H1 (cell line): ENCODE measurements around the gene ORMDL3. TPM values are rescaled to one million over a fixed set of nuclear protein-coding genes. Genes with fewer than 3 reads are reported as not detected.

ENCODE experiments used
- ATF3 ChIP-seq: IDR thresholded peaks from 2 replicates; pipeline ENCODE4 v1.6.1; 2011; ENCODE audit warnings: low read depth, mild to moderate bottlenecking, low read length; ENCODE audit not compliant: insufficient read depth
- CHD1 ChIP-seq: IDR thresholded peaks from 2 replicates; pipeline ENCODE4 v1.6.1; 2012; ENCODE audit warnings: low read depth, low read length, improper control_type of control experiment
- CHD2 ChIP-seq: IDR thresholded peaks from 2 replicates; pipeline ENCODE4 v1.6.1; 2012; ENCODE audit warnings: low read length, improper control_type of control experiment
- CREB1 ChIP-seq: IDR thresholded peaks from 2 replicates; pipeline ENCODE4 v1.6.1; 2012; ENCODE audit warnings: inconsistent platforms
- JUND ChIP-seq: IDR thresholded peaks from 2 replicates; pipeline ENCODE4 v1.6.1; 2011; ENCODE audit warnings: mild to moderate bottlenecking, improper control_type of control experiment, low read length
- KDM4A ChIP-seq: IDR thresholded peaks from one replicate; pipeline ENCODE4 v1.7.1; 2012; ENCODE audit warnings: low read depth, mild to moderate bottlenecking, moderate library complexity, low read length, inconsistent platforms; ENCODE audit not compliant: severe bottlenecking
- RXRA ChIP-seq: IDR thresholded peaks from 2 replicates; pipeline ENCODE4 v1.6.1; 2011; ENCODE audit warnings: low read depth, mild to moderate bottlenecking, low read length, moderate library complexity; ENCODE audit not compliant: insufficient read depth
- SAP30 ChIP-seq: fragments of 300-600 bp; sonication (generic); IDR thresholded peaks from 2 replicates; pipeline ENCODE4 v1.7.1; 2012; ENCODE audit warnings: low read length, moderate library complexity, mild to moderate bottlenecking, inconsistent platforms; ENCODE audit not compliant: insufficient read depth, insufficient replicate concordance
- SP1 ChIP-seq: IDR thresholded peaks from 2 replicates; pipeline ENCODE4 v1.6.1; 2011; ENCODE audit warnings: low read depth, low read length
- TAF1 ChIP-seq: IDR thresholded peaks from 2 replicates; pipeline ENCODE4 v1.6.1; 2011; ENCODE audit warnings: mild to moderate bottlenecking, low read depth, low read length
- TAF7 ChIP-seq: optimal IDR thresholded peaks from 2 replicates; pipeline ENCODE3; 2011; ENCODE audit warnings: low read depth, mild to moderate bottlenecking, inconsistent platforms, low read length, moderate library complexity, borderline replicate concordance
- TBP ChIP-seq: IDR thresholded peaks from 2 replicates; pipeline ENCODE4 v1.6.1; 2011; ENCODE audit warnings: low read depth, low read length, improper control_type of control experiment
- polyA plus RNA-seq, 7 experiments: library from polyadenylated mRNA; depleted of rRNA in 3 of 7; stranded (reverse) in 5 of 7; unstranded in 2 of 7; fragments of >200 nt in 5 of 7; fragments of 200-250 nt in 2 of 7; gene quantifications; 1 replicate in 5 of 7; 2 replicates in 1 of 7; 4 replicates in 1 of 7; pipeline versions ENCODE4 v1.2.1 to v1.2.3, GENCODE V29; 2011 to 2013; ENCODE audit warnings: missing spikeins in 2 of 7, mixed read lengths in 2 of 7
- total RNA-seq: library from RNA; stranded (reverse); fragmentation: NEBNext Ultra II Directional; extraction: Animal tissue kit (Norgen Biotek cat#: 25700); gene quantifications from 2 replicates; pipeline ENCODE4 v1.2.1, GENCODE V29; 2021

The ORMDL3 gene
- total and polyA plus RNA-seq, 2 of the 8 experiments (the other 6 are each of a cell fraction or from before 2014, with no cell fraction given) = 50.4 to 108 TPM

- TF ChIP-seq ATF3 = peak; percentile 99
- TF ChIP-seq JUND = 0 out of 2 replicates have a peak, but pooled peaks have one; percentile 22
- peak; percentile 100 for TF ChIP-seq CREB1
- TF ChIP-seq KDM4A = peak; percentile 100
- TF ChIP-seq RXRA = no peak
- TF ChIP-seq TAF7 = no peak
- TF ChIP-seq CHD1 = no peak
- TF ChIP-seq TAF1 = peak; percentile 60
- no peak for TF ChIP-seq SAP30
- TF ChIP-seq CHD2 = peak; percentile 69; the same call in 1 of the 2 replicates
- TF ChIP-seq TBP = peak; percentile 78
- peak; percentile 44; the same call in 1 of the 2 replicates for TF ChIP-seq SP1
Observed at GRCh38 chr17:39927101-39927928, at the start of gene ORMDL3, which contains the start of gene LRRC3C (continued).
